Mucosa of stomach (tissue), 1 donor: ENCODE data around the gene ACTL8.

Experiments used
- H3K27me3 ChIP-seq: one replicate; pipeline ENCODE4 v1.7.0; 2013; ENCODE audit warnings: mild to moderate bottlenecking, low read length; ENCODE audit not compliant: control insufficient read depth, insufficient read depth
- H3K36me3 ChIP-seq: one replicate; pipeline ENCODE4 v1.7.0; 2013; ENCODE audit warnings: low read length; ENCODE audit not compliant: control insufficient read depth, insufficient read depth
- H3K4me1 ChIP-seq: one replicate; pipeline ENCODE4 v1.7.0; 2013; ENCODE audit warnings: mild to moderate bottlenecking, low read length; ENCODE audit not compliant: control insufficient read depth, insufficient read depth
- H3K4me3 ChIP-seq: one replicate; pipeline ENCODE4 v1.7.0; 2013; ENCODE audit warnings: low read length
- H3K9ac ChIP-seq: one replicate; pipeline ENCODE4 v1.7.0; 2013; ENCODE audit warnings: mild to moderate bottlenecking, low read length, moderate library complexity
- H3K9me3 ChIP-seq: one replicate; pipeline ENCODE4 v1.7.0; 2013; ENCODE audit warnings: mild to moderate bottlenecking, low read length, moderate library complexity; ENCODE audit not compliant: control insufficient read depth
- donor health status: Pancreatic carcinoma.

Gene ACTL8

DNA sequence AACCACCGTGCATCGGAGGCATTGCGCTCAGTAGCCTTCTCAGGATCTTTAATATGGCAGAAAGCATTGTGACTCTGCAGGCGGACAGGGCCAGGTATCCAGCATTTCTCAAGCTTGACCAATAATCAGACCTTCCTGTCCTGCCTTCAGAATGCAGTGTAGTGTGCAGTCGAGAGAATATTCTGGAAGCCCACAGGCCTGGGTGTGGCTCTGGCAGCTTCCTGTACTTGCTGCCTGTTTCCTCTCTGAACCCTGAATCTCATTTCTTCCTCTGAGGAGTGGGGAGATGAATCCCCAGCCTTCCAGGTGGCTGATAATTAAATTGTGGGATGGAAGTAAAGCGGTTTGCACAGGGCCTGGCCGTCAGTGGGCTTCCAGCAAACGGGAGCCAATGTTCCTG, 42.3 kb downstream of the ACTL8 start:
- H3K4me3 ChIP-seq: no peak overlapping the region
- H3K27me3 ChIP-seq: peaks cover 12% of the 10 kb centered on the region
- H3K36me3 ChIP-seq: no peaks in the 10 kb centered on the region

DNA sequence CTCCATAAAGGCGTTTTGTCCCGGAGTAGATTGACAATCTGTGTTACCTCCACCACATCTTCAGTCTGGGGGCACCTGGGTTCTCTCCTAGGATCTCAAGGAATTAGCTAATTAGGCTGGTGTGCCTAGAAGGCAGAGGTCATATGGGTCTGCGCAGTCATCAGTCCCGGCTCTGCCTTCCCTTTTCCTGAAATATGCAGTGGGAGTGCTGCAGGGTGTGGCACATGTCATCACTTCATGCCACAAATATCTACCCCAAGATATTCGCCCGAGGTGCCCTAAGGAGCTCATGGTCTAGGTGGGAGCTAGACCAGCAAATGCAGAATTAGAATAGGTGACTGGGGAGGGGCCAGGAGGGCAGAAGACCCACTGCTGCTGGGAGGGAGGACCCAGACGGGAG, 42.9 kb downstream of the ACTL8 start:
- H3K4me3 ChIP-seq: no peak overlapping the region
- no peak overlapping the region for H3K9ac ChIP-seq
- no peaks in the 10 kb centered on the region for H3K9me3 ChIP-seq
- no peaks in the 10 kb centered on the region for H3K4me1 ChIP-seq
- peaks cover 12% of the 10 kb centered on the region for H3K27me3 ChIP-seq
- no peaks in the 10 kb centered on the region for H3K36me3 ChIP-seq

More for the DNA sequence above, 42.3 kb downstream of the ACTL8 start:
- no peak overlapping the region for H3K9ac ChIP-seq
- no peaks in the 10 kb centered on the region for H3K9me3 ChIP-seq
- H3K4me1 ChIP-seq: no peaks in the 10 kb centered on the region

DNA sequence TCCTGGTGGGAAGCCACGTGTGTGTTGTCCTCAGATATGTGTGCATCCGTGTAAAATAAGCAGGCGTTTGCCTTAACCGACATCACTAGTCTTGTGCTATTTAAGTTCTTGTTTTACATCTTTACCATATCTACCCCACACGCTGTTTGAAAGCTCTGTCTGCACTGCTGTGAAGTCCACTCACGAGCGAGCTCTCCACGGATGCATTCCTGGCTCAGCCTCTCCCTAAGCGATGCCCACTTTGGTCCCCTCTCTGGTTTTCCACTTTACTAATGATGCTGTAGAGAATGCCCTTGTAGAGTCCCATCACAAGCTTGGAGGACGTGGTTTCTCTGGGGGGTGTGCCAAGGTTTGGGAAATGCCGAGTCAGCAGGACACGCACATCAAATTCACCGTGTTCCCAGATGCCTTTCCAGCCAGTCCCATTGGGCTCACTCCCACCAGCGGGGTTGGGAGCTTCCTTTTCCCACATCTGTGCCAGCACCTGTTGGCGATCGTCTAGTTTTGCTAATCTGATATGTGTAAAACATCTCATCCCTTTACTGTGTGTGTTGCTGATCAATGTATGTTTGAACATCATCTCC, 43.8 kb downstream of the ACTL8 start:
- Histone ChIP-seq H3K36me3 (no peaks in the 10 kb centered on the region), H3K27me3 (peaks cover 7% of the 10 kb centered on the region), H3K9ac (no peak overlapping the region), H3K9me3 (no peaks in the 10 kb centered on the region), H3K4me3 (no peak overlapping the region), H3K4me1 (no peaks in the 10 kb centered on the region)

DNA sequence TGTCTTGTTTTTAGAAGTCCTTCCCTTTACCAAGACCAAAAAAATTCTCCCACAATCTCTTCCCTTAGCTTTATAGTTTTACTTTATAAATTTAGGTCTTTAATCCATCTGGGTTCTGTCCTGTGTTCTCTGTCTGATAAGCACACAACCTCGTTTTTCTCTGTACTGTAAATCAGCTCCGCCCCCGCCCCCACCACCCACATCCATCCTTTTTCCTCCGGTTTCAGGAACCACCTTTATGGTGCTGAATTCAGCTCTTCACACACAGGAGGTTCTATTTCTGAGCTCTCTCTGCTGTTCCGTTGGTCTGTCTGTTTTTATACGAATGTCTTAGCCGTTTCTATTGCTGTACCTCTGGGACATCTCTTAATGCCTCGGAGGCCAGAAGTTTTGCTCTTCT, 44.5 kb downstream of the ACTL8 start:
- Histone ChIP-seq H3K36me3 (no peaks in the 10 kb centered on the region), H3K9me3 (no peaks in the 10 kb centered on the region), H3K9ac (no peak overlapping the region), H3K27me3 (peaks cover 6% of the 10 kb centered on the region), H3K4me3 (no peak overlapping the region), H3K4me1 (no peaks in the 10 kb centered on the region)

DNA sequence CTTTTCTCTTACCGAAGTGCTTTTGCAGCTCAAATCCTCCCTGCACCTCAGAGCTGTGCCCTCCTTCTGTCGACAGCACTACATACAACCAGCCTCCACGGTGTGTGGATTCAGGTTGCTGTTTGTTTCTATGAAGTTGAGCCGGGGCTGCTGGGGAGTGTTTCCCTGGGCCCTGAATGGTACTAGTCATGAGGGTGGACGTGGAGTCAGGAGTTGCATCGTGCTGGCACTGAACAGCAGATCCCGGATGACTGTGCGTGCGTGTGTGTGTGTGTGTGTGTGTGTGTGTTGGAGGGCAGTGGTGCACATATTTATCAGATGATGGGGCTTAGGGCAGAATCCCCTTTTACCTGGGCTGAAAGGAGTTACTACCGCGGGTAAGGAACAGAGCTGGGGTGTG, 47.0 kb downstream of the ACTL8 start:
- H3K4me1 ChIP-seq: no peaks in the 10 kb centered on the region
- H3K4me3 ChIP-seq: no peak overlapping the region
- H3K9ac ChIP-seq: no peak overlapping the region
- H3K9me3 ChIP-seq: no peaks in the 10 kb centered on the region
- no peaks in the 10 kb centered on the region for H3K36me3 ChIP-seq
- no peaks in the 10 kb centered on the region for H3K27me3 ChIP-seq

DNA sequence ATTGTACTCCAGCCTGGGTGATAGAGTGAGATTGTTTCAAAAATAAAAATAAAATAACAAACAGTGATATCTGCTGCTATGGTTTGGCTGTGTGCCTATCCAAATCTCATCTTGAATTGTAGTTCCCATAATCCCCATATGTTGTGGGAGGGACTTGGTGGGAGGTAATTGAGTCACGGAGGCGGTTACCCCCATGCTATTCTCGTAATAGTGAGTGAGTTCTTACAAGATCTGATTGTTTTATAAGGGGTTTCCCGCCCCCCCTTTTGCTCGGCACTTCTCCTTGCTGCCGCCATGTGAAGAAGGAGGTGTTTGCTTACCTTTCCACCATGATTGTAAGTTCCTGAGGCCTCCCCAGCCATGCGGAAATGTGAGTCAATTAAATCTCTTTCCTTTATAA, 47.8 kb downstream of the ACTL8 start:
- H3K9me3 ChIP-seq: no peaks in the 10 kb centered on the region
- no peak overlapping the region for H3K4me3 ChIP-seq
- no peaks in the 10 kb centered on the region for H3K4me1 ChIP-seq
- H3K27me3 ChIP-seq: no peaks in the 10 kb centered on the region
- H3K9ac ChIP-seq: no peak overlapping the region
- H3K36me3 ChIP-seq: no peaks in the 10 kb centered on the region

DNA sequence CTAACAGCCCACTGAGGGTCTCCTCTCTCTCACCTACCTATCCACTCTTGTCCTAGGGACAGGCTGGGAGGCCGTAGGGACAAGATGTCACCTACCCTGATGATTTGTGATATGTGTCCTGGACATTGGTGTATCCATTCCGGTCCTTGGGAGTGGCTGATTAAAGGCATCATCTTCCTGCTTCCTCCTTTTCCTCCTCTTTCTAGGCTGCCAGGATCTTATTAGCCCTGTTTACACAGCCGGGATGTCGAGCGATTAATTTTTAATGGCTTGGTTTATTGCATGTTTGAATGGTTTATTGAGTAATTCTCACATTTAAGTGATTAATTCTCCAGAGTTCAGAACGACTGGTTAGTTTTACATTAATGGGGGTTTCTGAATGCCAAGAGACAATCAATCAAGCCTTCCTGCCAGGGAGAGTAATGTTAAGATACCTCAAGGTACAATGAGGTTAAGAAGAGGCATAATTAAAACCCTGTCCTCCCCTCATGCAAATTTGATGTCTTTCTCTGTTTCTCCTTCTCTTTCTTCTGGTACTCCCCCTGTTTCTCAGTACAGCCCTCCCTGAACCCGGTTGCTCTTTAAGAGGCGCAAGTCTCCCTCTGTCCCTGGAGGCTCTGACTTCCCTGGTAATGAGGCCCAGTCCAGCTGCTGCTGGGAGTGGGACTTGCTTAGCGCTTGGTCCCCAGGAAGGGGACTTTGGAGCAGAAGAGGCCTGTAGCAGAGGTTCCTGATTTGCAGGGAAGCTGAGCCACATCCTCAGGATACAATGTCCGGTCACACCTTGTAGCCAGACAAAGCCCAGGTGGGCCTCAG, 50.9 kb downstream of the ACTL8 start:
- H3K27me3 ChIP-seq: no peaks in the 10 kb centered on the region
- H3K36me3 ChIP-seq: no peaks in the 10 kb centered on the region
- no peaks in the 10 kb centered on the region for H3K4me1 ChIP-seq
- no peak overlapping the region for H3K9ac ChIP-seq
- H3K9me3 ChIP-seq: no peaks in the 10 kb centered on the region
- H3K4me3 ChIP-seq: no peak overlapping the region

DNA sequence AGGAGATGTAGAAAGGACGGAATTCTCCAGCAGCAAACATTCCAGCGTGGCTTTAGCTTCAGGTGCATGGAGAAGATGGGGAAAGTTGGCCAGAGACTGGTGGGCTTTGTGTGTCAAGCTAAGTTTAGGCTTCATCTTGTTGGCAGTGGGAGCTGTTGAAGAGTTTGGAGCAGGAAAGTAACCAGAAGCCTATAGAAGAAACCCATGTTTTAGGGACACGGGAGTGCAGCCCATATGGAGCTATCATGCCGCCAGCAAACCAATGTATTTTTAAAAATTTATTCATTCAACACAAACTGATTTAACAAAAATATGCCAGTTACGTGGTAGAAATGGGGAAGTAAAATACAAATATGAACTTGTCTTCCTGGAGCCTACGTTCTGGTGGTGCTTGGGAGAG, 53.7 kb downstream of the ACTL8 start:
- H3K4me3 ChIP-seq: no peak overlapping the region
- no peaks in the 10 kb centered on the region for H3K27me3 ChIP-seq
- no peaks in the 10 kb centered on the region for H3K4me1 ChIP-seq
- no peak overlapping the region for H3K9ac ChIP-seq
- no peaks in the 10 kb centered on the region for H3K36me3 ChIP-seq
- no peaks in the 10 kb centered on the region for H3K9me3 ChIP-seq

DNA sequence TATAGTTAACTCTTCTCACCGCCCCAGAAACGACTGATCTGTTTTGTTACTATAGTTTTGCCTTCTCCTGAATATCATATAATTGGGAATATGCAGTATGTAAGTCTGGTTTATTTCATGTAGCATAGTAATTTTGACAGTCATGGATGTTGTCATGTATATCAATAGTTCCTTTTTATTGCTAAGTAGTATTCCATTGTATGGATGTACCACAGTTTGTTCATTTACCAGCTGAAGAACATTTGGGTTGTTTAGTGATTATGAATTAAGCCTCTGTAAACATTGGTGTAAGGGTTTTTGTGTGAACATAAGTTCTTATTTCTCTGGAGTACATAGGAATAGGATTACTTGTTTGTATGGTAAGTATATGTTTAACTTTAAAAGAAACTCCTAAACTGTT, 55.5 kb downstream of the ACTL8 start:
- H3K9ac ChIP-seq: no peak overlapping the region
- no peaks in the 10 kb centered on the region for H3K4me1 ChIP-seq

DNA sequence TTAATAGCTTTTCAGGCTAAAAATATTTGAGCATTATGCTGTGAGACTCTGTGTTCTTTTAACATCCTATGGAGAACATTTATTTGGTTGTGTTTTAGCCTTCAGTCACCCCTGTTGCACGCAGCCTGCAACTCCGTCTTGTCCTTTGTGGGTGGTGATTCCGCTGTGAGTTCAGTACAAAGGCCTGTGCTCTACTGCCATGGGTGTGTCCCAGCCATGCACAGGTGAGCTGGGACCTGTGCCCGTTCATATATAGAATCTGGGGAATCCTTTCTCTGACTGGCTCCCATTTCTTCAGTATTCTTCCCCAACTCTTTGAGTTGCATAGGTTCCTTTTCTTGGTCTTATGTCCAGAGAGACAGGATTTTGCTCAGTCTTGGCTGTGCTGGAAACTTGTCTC, 61.4 kb downstream of the ACTL8 start:
- no peaks in the 10 kb centered on the region for H3K36me3 ChIP-seq
- no peaks in the 10 kb centered on the region for H3K4me1 ChIP-seq
- H3K27me3 ChIP-seq: peaks cover 10% of the 10 kb centered on the region
- H3K9ac ChIP-seq: no peak overlapping the region
- no peaks in the 10 kb centered on the region for H3K9me3 ChIP-seq
- no peak overlapping the region for H3K4me3 ChIP-seq

More for the DNA sequence above, 55.5 kb downstream of the ACTL8 start:
- Histone ChIP-seq H3K9me3 (no peaks in the 10 kb centered on the region), H3K4me3 (no peak overlapping the region), H3K36me3 (no peaks in the 10 kb centered on the region), H3K27me3 (no peaks in the 10 kb centered on the region)

DNA sequence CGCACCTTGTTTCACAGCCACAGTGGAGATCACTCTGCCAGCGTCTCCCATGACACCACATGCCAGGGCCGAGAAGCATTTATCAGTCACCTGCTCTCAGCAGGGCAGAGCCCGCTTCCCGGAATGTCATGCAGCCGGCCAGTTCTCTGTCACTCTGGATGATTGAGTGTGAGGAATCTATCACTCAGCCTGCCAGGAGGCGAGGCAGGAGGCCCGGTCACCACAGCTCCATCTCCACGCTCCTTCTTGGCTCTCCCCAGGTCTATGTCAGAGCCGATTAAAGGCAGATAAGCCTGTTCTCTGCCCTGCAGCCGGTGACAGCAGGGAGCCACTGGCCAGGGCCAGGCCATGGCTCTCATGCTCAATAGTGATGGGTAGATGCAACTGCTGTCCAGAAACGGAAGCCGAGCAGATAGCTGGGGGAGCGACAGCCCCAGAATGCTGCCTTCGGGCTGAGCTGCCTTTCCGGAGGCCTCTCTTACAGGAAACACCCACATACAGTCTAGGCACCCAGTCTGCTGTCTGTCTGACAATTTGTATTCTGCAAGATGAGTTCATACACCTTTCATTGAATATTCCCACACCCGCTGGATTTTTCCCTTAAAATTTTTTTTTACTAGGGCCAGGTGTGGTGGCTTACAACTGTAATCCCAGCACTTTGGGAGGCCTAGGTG, 64.1 kb downstream of the ACTL8 start:
- H3K9ac ChIP-seq: no peak overlapping the region
- no peaks in the 10 kb centered on the region for H3K4me1 ChIP-seq
- no peaks in the 10 kb centered on the region for H3K36me3 ChIP-seq
- H3K9me3 ChIP-seq: no peaks in the 10 kb centered on the region
- peaks cover 20% of the 10 kb centered on the region for H3K27me3 ChIP-seq
- H3K4me3 ChIP-seq: no peak overlapping the region

DNA sequence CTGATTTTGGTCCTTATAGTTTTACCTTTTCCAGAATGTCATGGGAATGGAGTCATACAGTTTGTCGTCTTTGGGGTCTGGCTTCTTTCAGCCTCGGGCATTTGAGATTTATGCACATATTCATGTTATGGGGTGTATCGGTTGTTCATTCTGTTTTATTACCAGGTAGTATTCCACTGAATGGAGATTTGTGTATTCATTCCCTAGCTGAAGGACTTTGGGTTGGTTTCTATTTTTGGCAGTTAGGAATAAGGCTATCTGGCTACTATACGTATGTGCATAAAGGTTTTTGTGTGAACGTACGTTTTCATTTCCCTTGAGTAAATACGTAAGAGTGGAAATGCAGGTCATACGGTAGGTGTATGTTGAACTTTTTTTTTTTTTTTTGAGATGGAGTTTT, 65.1 kb downstream of the ACTL8 start:
- Histone ChIP-seq H3K36me3 (no peaks in the 10 kb centered on the region), H3K9ac (no peak overlapping the region), H3K4me3 (no peak overlapping the region), H3K9me3 (no peaks in the 10 kb centered on the region), H3K4me1 (no peaks in the 10 kb centered on the region), H3K27me3 (peaks cover 22% of the 10 kb centered on the region)
